RWPE1 (cell line): ENCODE data around the gene HNF4A.

ENCODE experiments used
- CTCF ChIA-PET: fragments of 350-600 bp; sonication (Branson Sonifier 250); formaldehyde crosslinking; extraction: SDS; loops from one replicate; lab custom pipeline; 2021; lab: Yijun Ruan, JAX
- POLR2A ChIA-PET: fragments of 400-600 bp; formaldehyde crosslinking; extraction: SDS; loops from one replicate; lab custom pipeline; 2020; ENCODE audit warnings: antibody characterized with exemption; ENCODE audit not compliant: low non-redundant PET; lab: Yijun Ruan, JAX
- DNase-seq: peaks from one replicate; pipeline ENCODE4 v3.0.0; 2012; ENCODE audit warnings: low spot score
- H3K27ac ChIP-seq: fragments of 450-650 bp; 2 replicates; pipeline ENCODE4 v1.5.1; 2017
- TF ChIP-seq, protein P1 (sequence below): fragments of 450-650 bp; conservative IDR thresholded peaks from 2 replicates; pipeline ENCODE4 v1.5.1; 2017; ENCODE audit warnings: low read depth, mild to moderate bottlenecking

Gene HNF4A

DNA sequence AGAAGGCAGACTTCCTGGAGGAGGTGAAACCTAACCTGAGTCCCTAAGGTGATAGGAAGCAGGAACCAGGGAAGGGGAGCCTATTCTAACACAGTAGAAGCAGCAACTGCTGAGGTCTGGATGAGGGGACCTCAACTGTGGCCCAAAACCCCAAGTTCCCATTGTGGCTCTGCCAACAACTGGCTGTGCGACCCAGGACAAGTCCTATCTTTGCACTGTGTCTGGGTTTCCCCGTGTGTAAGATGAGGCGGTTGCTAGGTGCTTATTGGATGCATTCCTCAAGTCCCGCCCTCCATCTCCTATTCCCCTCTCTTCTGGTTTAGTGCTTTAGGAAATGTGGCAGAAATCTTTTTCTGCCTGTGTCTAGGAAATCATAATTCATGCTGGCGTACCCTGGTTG is 68.0 kb downstream of the HNF4A start:
- CTCF ChIA-PET: no interaction called here
- TF ChIP-seq, protein P1, sequence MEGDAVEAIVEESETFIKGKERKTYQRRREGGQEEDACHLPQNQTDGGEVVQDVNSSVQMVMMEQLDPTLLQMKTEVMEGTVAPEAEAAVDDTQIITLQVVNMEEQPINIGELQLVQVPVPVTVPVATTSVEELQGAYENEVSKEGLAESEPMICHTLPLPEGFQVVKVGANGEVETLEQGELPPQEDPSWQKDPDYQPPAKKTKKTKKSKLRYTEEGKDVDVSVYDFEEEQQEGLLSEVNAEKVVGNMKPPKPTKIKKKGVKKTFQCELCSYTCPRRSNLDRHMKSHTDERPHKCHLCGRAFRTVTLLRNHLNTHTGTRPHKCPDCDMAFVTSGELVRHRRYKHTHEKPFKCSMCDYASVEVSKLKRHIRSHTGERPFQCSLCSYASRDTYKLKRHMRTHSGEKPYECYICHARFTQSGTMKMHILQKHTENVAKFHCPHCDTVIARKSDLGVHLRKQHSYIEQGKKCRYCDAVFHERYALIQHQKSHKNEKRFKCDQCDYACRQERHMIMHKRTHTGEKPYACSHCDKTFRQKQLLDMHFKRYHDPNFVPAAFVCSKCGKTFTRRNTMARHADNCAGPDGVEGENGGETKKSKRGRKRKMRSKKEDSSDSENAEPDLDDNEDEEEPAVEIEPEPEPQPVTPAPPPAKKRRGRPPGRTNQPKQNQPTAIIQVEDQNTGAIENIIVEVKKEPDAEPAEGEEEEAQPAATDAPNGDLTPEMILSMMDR: no peak
- H3K27ac ChIP-seq: no peak overlapping the region
- POLR2A ChIA-PET: no interaction called here
- DNase-seq: no peak

DNA sequence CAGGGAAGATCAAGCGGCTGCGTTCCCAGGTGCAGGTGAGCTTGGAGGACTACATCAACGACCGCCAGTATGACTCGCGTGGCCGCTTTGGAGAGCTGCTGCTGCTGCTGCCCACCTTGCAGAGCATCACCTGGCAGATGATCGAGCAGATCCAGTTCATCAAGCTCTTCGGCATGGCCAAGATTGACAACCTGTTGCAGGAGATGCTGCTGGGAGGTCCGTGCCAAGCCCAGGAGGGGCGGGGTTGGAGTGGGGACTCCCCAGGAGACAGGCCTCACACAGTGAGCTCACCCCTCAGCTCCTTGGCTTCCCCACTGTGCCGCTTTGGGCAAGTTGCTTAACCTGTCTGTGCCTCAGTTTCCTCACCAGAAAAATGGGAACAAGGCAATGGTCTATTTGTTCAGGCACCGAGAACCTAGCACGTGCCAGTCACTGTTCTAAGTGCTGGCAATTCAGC is 68.6 kb downstream of the HNF4A start:
- ChIA-PET POLR2A (no interaction called here), CTCF (no interaction called here)
- no peak overlapping the region for H3K27ac ChIP-seq
- no peak for DNase-seq
- TF ChIP-seq, protein P1: no peak

DNA sequence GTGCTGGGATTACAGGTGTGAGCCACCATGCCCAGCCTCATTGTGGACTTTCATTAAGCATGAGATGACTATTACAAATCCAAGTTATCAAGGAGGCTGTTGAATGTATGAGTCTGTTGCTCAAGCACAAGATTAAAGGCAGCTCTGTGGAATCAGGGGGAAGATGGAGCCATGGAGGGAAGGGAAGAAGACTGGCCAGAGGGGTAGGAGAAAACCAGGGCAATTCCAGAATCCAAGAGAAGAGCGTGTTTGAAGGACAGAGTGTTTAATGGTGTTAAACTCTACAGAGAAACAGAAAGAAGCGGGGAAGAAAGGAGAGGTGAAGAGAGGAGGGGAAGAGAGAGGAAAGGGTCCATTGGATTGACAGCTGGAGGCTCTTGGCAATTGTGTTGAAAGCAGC is 70.4 kb downstream of the HNF4A start:
- ChIA-PET CTCF (no interaction called here), POLR2A (no interaction called here)
- no peak overlapping the region for H3K27ac ChIP-seq
- TF ChIP-seq, protein P1: no peak
- DNase-seq: no peak

DNA sequence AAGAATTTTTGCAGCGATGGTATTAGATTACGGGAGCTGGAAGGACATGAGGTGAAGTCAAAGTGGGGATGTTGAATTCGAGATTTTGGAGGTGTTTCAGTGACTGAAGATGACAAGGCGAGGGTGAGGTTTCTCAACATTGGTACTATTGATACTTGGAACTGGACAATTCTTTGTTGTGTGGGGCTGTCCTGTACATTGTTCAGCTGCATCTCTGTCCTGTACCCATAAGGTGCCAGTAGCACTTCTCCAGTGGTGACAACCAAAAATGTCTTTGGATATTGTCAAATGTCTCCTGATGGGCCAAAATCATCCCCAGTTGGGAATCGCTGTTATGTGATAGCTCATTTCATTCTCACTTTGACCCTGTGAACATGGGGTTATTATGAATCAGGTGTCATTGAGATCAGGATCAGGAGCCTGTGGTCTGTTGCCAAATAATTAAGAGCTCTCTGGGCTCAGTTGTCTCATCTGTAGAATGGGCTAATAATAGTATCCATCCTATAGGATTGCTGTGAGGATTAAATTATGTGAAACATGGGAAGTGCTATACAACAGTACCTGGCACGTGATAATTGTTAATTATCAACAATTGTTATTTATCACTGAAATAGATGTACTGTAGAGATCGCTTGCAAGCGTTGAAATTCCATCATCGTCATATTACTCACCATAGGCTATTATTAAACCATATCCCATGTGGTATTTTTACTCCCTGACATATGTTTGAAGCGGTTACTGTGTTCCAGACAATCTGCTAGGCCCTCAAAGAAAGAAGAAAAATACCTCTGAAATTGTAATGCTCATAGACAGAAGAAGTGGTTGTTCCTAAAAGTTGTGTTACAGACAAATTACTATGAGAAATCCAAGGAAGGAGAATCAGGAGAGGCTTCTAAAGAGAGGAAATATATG is 71.6 kb downstream of the HNF4A start:
- DNase-seq: no peak
- H3K27ac ChIP-seq: no peak overlapping the region
- TF ChIP-seq, protein P1: no peak
- CTCF ChIA-PET: interaction anchor here (0.6 kb wide), 1 partner anchor 19 kb away, joined by 3 read pairs; no protein-coding TSS in a partner anchor
- POLR2A ChIA-PET: no interaction called here

DNA sequence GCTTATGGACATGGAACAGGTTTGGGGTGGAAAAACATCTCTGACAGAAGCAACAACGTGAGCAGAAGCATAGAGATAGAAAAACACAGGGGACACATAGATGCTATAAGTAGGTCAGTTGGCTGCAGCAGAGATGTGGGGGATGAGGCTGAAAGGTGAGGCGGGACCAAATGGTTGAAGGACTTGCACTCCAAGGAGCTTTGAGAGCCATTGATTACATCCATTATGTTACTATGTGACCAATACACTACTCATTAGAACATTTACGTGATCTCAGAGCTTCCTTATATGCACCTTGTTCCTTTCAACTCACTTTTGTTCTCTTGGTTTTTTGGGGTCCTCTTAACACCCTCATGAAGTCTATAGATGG is 72.3 kb downstream of the HNF4A start:
- POLR2A ChIA-PET: no interaction called here
- no peak for DNase-seq
- H3K27ac ChIP-seq: no peak overlapping the region
- TF ChIP-seq, protein P1: no peak
- CTCF ChIA-PET: interaction anchor here (0.6 kb wide), 1 partner anchor 20 kb away, joined by 3 read pairs; no protein-coding TSS in a partner anchor

DNA sequence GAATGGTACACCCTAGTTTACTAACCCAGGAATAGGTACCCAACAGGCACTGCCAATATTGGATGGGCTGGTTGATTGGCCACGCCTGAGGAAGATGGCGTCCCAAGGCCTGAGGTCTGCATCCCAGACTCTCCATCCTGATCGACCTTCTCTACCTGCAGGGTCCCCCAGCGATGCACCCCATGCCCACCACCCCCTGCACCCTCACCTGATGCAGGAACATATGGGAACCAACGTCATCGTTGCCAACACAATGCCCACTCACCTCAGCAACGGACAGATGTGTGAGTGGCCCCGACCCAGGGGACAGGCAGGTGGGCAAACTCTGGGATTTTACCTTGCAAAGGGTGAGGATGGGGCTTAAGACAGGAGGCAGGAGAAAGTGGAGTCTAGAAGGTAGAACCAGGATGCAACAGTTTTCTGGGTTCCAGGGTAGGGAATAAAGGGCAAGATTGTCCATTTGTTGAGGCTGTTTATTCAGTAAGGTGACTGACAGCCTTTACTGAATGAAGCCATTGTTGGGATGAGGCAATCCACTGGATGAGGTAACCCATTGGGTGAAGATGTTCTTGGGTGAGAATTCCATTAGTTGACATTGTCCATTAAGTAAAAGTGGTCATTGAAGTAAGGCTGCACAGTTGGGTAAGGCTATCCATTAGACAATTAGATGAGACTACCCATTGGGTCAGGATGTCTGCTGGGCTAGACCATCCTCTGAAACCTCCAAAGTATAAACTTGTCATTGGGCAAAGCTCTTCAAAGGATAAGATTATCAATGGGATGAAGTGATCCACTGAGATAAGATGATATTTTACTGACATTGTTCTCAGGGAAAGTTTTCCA is 72.9 kb downstream of the HNF4A start:
- H3K27ac ChIP-seq: no peak overlapping the region
- CTCF ChIA-PET: no interaction called here
- DNase-seq: no peak
- POLR2A ChIA-PET: no interaction called here
- TF ChIP-seq, protein P1: no peak
